Esophagus squamous epithelium (tissue), 4 donors: ENCODE results near the gene ANO6.

ENCODE experiments used
- POLR2A ChIP-seq, 4 donors: fragments of 450-650 bp; IDR thresholded peaks; one replicate each; pipeline ENCODE4 v1.6.1; 2017; ENCODE audit warnings: antibody characterized with exemption in 4 of 4, mild to moderate bottlenecking in 4 of 4, moderate library complexity in 3 of 4
- TF ChIP-seq, protein P1 (sequence below), 6 experiments: fragments of 450-650 bp in 4 of 6; fragments of 200-600 bp in 2 of 6; sonication (generic) in 2 of 6; IDR thresholded peaks; one replicate each; pipeline ENCODE4 v1.5.1; 2016 to 2019; ENCODE audit warnings: antibody characterized with exemption in 6 of 6, mild to moderate bottlenecking in 4 of 6, moderate library complexity in 4 of 6

- TF ChIP-seq, protein P1, sequence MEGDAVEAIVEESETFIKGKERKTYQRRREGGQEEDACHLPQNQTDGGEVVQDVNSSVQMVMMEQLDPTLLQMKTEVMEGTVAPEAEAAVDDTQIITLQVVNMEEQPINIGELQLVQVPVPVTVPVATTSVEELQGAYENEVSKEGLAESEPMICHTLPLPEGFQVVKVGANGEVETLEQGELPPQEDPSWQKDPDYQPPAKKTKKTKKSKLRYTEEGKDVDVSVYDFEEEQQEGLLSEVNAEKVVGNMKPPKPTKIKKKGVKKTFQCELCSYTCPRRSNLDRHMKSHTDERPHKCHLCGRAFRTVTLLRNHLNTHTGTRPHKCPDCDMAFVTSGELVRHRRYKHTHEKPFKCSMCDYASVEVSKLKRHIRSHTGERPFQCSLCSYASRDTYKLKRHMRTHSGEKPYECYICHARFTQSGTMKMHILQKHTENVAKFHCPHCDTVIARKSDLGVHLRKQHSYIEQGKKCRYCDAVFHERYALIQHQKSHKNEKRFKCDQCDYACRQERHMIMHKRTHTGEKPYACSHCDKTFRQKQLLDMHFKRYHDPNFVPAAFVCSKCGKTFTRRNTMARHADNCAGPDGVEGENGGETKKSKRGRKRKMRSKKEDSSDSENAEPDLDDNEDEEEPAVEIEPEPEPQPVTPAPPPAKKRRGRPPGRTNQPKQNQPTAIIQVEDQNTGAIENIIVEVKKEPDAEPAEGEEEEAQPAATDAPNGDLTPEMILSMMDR (IDR thresholded peaks at IDR 0.05), result no peak
- TF ChIP-seq POLR2A (IDR thresholded peaks at IDR 0.05), result no peak
These were observed 28.1 kb downstream of the ANO6 start for GRCh38 chr12:45243963-45244362.
